ENCODE results near the gene RRM1.

GRCh38 chr11:4127357-4127756, 32.8 kb downstream of the RRM1 start:
- TF ChIP-seq YY1 (IDR thresholded peaks at IDR 0.05; ENCODE audit: insufficient read depth, insufficient read length) (no peak), ZNF274 (IDR thresholded peaks at IDR 0.05; ENCODE audit: low read depth, low read length) (no peak)

Data from NT2/D1 (cell line).